Nephron (organoid): ENCODE data around the gene KLB.

Experiments
- H3K27ac Mint-ChIP-seq, 3 experiments: 2 replicates each; pipeline ENCODE4 v1.8.0; 2020; ENCODE audit warnings: mixed read lengths in 3 of 3, mild to moderate bottlenecking in 2 of 3, moderate library complexity in 1 of 3
- H3K27me3 Mint-ChIP-seq: 2 replicates; pipeline ENCODE4 v1.8.0; 2021; ENCODE audit warnings: low read depth, mild to moderate bottlenecking, moderate library complexity, mixed read lengths
- H3K36me3 Mint-ChIP-seq: 2 replicates; pipeline ENCODE4 v1.8.0; 2020; ENCODE audit warnings: low read depth, mixed read lengths
- H3K4me1 Mint-ChIP-seq: 2 replicates; pipeline ENCODE4 v1.8.0; 2020; ENCODE audit warnings: mixed read lengths
- H3K4me3 Mint-ChIP-seq, 3 experiments: 2 replicates each; pipeline ENCODE4 v1.8.0; 2020; ENCODE audit warnings: mild to moderate bottlenecking in 3 of 3, mixed read lengths in 3 of 3, moderate library complexity in 2 of 3
- H3K9me3 Mint-ChIP-seq: 2 replicates; pipeline ENCODE4 v1.8.0; 2020; ENCODE audit warnings: mixed read lengths
- TF ChIP-seq, protein P1 (sequence below), 3 experiments: fragments of 200-600 bp; sonication (generic); IDR thresholded peaks; one replicate each; pipeline ENCODE4 v1.5.0; 2021; ENCODE audit warnings: antibody characterized with exemption in 3 of 3; ENCODE audit not compliant: unreplicated experiment in 3 of 3

Gene KLB

GRCh38 chr4:39466747-39467146 is 60.0 kb downstream of the KLB start:
- Mint-ChIP-seq H3K4me1 (peaks cover 11% of the 10 kb centered on the region), H3K36me3 (peaks cover 20% of the 10 kb centered on the region), H3K9me3 (no peaks in the 10 kb centered on the region), H3K27ac (peak overlapping the region; percentile 20 to 63 (median 28)), H3K27me3 (no peaks in the 10 kb centered on the region), H3K4me3 (no peak overlapping the region)
- TF ChIP-seq, protein P1, sequence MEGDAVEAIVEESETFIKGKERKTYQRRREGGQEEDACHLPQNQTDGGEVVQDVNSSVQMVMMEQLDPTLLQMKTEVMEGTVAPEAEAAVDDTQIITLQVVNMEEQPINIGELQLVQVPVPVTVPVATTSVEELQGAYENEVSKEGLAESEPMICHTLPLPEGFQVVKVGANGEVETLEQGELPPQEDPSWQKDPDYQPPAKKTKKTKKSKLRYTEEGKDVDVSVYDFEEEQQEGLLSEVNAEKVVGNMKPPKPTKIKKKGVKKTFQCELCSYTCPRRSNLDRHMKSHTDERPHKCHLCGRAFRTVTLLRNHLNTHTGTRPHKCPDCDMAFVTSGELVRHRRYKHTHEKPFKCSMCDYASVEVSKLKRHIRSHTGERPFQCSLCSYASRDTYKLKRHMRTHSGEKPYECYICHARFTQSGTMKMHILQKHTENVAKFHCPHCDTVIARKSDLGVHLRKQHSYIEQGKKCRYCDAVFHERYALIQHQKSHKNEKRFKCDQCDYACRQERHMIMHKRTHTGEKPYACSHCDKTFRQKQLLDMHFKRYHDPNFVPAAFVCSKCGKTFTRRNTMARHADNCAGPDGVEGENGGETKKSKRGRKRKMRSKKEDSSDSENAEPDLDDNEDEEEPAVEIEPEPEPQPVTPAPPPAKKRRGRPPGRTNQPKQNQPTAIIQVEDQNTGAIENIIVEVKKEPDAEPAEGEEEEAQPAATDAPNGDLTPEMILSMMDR (IDR thresholded peaks at IDR 0.05; ENCODE audit: unreplicated experiment in 3 of 3) = no peak

DNA sequence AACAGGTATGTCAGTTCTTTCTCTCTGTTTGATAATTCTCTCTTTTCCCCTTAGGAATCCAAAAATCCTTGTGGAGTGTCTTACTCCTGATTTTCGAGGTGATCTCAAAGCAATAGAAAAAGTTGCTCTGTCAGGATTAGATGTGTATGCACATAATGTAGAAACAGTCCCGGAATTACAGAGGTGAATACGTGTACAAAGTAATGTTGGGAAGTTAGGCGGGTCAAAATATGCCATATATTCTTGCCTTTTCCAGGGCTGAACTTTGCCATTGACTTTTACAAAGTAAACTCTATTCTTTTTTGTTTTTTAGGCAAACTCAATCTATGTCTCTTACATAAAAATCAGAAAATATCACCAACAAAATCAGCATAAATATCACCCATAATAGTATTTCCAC is 60.7 kb downstream of the KLB start:
- Mint-ChIP-seq H3K9me3 (no peaks in the 10 kb centered on the region), H3K27me3 (no peaks in the 10 kb centered on the region), H3K4me3 (no peak overlapping the region)

GRCh38 chr4:39469429-39470077 is 62.8 kb downstream of the KLB start:
- no peak overlapping the region for H3K4me3 Mint-ChIP-seq
- no peaks in the 10 kb centered on the region for H3K27me3 Mint-ChIP-seq
- TF ChIP-seq, protein P1 (IDR thresholded peaks at IDR 0.05; ENCODE audit: unreplicated experiment in 3 of 3) = peak; percentile 77 to 94 (median 85)
- H3K4me1 Mint-ChIP-seq = peaks cover 11% of the 10 kb centered on the region
- H3K36me3 Mint-ChIP-seq = peaks cover 16% of the 10 kb centered on the region
- H3K27ac Mint-ChIP-seq = peak overlapping the region; percentile 68 to 98 (median 90)
- no peaks in the 10 kb centered on the region for H3K9me3 Mint-ChIP-seq

More for the DNA sequence above, 60.7 kb downstream of the KLB start:
- TF ChIP-seq, protein P1 (IDR thresholded peaks at IDR 0.05; ENCODE audit: unreplicated experiment in 3 of 3) = no peak
- Mint-ChIP-seq H3K4me1 (peaks cover 11% of the 10 kb centered on the region), H3K27ac (peak overlapping the region in 2 of 3 experiments; percentile 32 to 54), H3K36me3 (peaks cover 20% of the 10 kb centered on the region)

DNA sequence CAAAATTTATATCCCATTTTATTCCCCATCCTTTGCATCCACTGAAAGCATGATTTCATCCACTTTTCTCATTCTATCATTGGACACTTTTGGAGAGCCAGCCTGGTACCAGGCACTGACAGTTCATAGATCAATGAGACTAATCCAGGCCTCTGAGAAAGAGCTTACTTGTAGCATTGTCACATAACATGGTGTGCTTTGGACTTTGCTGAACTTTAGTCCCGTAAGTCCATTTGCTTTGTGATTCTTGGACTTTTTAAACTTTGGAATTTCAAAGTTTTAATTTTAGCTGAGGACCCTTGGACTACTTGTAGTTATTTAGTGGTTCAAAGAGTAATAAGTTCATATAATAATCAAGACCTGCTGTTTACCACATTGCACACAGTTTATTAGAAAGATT is 63.7 kb downstream of the KLB start:
- H3K4me3 Mint-ChIP-seq = no peak overlapping the region
- no peaks in the 10 kb centered on the region for H3K9me3 Mint-ChIP-seq
- H3K4me1 Mint-ChIP-seq = peaks cover 11% of the 10 kb centered on the region
- TF ChIP-seq, protein P1 (IDR thresholded peaks at IDR 0.05; ENCODE audit: unreplicated experiment in 3 of 3) = no peak
- H3K27me3 Mint-ChIP-seq = no peaks in the 10 kb centered on the region
- H3K36me3 Mint-ChIP-seq = peaks cover 11% of the 10 kb centered on the region
- peak overlapping the region in 2 of 3 experiments; percentile 68 to 98 for H3K27ac Mint-ChIP-seq

DNA sequence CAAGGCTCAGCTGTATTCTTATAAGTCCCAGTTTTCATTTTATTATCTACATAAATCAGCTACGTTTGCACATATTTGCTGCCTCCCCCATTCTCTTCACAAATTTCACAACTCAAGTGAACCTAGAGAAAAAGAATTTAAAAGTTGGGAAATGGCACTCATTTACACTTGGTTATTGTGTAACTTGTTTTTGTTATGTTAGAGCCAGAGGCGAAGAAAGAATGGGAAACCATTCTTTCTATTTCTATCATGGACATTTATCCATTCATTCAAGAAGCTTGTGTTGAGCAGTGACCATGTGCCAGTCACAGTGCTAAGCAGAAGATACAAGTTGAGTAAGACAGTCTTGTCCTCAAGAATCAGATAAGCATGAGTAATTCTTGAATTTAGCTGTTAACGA is 65.7 kb downstream of the KLB start:
- H3K27ac Mint-ChIP-seq = no peak overlapping the region
- peaks cover 18% of the 10 kb centered on the region for H3K36me3 Mint-ChIP-seq
- no peaks in the 10 kb centered on the region for H3K9me3 Mint-ChIP-seq

More for the DNA sequence above, 65.7 kb downstream of the KLB start:
- no peak overlapping the region for H3K4me3 Mint-ChIP-seq
- peaks cover 7% of the 10 kb centered on the region for H3K4me1 Mint-ChIP-seq
- TF ChIP-seq, protein P1 (IDR thresholded peaks at IDR 0.05; ENCODE audit: unreplicated experiment in 3 of 3) = no peak
- no peaks in the 10 kb centered on the region for H3K27me3 Mint-ChIP-seq
